Naive thymus-derived CD8-positive, alpha-beta T cell (primary cell): Measurements from ENCODE around the gene AGK. TPM values are rescaled to one million over a fixed set of nuclear protein-coding genes. Genes with fewer than 3 reads are reported as not detected.
"Not testable (repeated sequence)": the region's sequence is repeated elsewhere in the genome, so short reads cannot be mapped to it uniquely, and the experiment has no call there.

Experiments used
- ATAC-seq, 2 donors: fragments of 150-1000 bp; cut with Tn5 transposase in 1 of 2; sonication (Bioruptor Pico), chemical (Tn5 transposase) in 1 of 2; 1 replicate in 1 of 2; 2 replicates in 1 of 2; pipeline ENCODE4 v1.10.0; 2021; ENCODE audit warnings: mild to moderate bottlenecking in 2 of 2, moderate library complexity in 2 of 2
- POLR2A ChIA-PET: fragments of 350-600 bp; sonication (Branson Sonifier 250); formaldehyde crosslinking; loops from one replicate; lab custom pipeline; 2021; ENCODE audit warnings: antibody characterized with exemption; lab: Charles Lee
- DNase-seq, 10 donors: peaks; one replicate each; pipeline versions ENCODE4 v3.0.0 to v3.0.0-alpha.2; 2020 to 2022
- H3K27ac Mint-ChIP-seq, 10 donors: one replicate each; pipeline ENCODE4 v1.8.0; 2020 to 2022; ENCODE audit warnings: mild to moderate bottlenecking in 10 of 10, mixed read lengths in 10 of 10, moderate library complexity in 4 of 10, inconsistent platforms in 1 of 10
- H3K27me3 Mint-ChIP-seq, 5 donors: one replicate each; pipeline ENCODE4 v1.8.0; 2021 to 2022; ENCODE audit warnings: mixed read lengths in 5 of 5
- H3K36me3 Mint-ChIP-seq, 3 donors: one replicate each; pipeline ENCODE4 v1.8.0; 2020 to 2022; ENCODE audit warnings: mixed read lengths in 3 of 3, mild to moderate bottlenecking in 2 of 3, inconsistent platforms in 1 of 3
- H3K4me1 Mint-ChIP-seq, 4 donors: one replicate each; pipeline ENCODE4 v1.8.0; 2021 to 2022; ENCODE audit warnings: mixed read lengths in 4 of 4
- H3K4me3 Mint-ChIP-seq, 10 donors: one replicate each; pipeline ENCODE4 v1.8.0; 2020 to 2022; ENCODE audit warnings: mild to moderate bottlenecking in 10 of 10, mixed read lengths in 10 of 10, moderate library complexity in 6 of 10, inconsistent platforms in 1 of 10
- H3K9me3 Mint-ChIP-seq, 9 donors: one replicate each; pipeline ENCODE4 v1.8.0; 2020 to 2022; ENCODE audit warnings: mixed read lengths in 9 of 9, mild to moderate bottlenecking in 3 of 9, inconsistent platforms in 1 of 9, moderate library complexity in 1 of 9
- polyA plus RNA-seq, 3 donors: library from polyadenylated mRNA; unstranded; fragments of 300-500 nt; fragmentation: Illumina TruSeq; gene quantifications; one replicate each; pipeline ENCODE4 v1.2.3, GENCODE V29; 2021
- total RNA-seq, 8 experiments: library from RNA in 2 of 8; stranded (reverse) in 2 of 8; gene quantifications; one replicate each; pipeline ENCODE4 v1.2.3 and lab custom pipeline; 2021 to 2026

The AGK gene
- total and polyA plus RNA-seq, 5 experiments from 2014 or later = 23.3 to 29.3 (median 26.3) TPM

DNA sequence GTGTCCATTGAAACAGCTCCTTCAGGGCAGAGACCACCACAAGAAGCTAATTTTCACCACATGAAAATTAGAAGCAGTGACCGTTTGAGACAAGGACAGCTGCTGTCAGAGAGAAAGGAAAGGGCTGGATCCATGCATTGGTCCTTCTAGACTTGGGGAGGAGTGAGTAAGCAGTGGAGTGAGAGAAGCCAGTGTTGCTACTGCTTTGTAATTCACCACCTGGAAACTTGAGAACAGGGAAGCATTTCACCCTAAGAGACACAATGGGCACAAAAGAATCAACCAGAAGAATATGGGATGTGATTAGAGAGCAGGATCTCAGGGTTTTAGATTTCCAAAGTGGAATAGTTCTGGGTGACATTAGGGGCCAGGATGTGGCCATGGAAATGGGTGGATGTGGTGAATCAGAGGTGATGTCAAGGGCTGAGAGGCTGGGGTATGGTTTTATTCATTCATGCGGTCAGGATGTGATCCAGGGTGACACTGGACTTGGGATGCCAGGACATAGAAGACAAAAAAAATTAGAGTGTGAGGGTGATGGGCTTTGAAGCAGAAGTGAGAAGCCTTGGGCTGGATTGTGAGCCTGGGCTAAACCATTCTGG, 89.1 kb downstream of the AGK start:
- Mint-ChIP-seq H3K27ac (peak overlapping the region in 5 of 10 donors; percentile 31 to 68 (median 54)), H3K9me3 (no peaks in the 10 kb centered on the region), H3K36me3 (peaks cover 0 to 50% (median 6%) of the 10 kb centered on the region in 3 donors), H3K4me3 (no peak overlapping the region), H3K4me1 (peaks cover 0 to 5% (median 0%) of the 10 kb centered on the region in 4 donors), H3K27me3 (no peaks in the 10 kb centered on the region)
- POLR2A ChIA-PET = no interaction called here
- ATAC-seq (no peak), DNase-seq (no peak)

DNA sequence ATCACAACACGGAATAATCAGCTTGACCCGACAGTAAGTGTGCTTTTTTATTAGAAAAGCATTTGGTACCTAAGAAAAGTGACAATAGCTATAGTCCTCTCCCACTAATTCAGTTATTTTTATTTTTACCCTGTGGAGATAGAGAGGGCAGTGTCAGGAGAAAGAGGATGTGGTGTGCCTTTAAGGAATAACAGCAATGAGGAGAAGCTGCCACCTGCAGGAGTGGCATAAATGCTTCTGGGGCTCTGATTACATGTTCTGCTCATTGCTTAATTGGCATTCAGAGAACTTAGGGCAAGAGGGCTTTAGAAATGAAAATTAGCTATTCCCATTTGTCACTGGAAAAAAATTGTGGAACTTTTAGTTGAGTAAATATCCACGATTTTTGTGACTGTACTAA, 90.7 kb downstream of the AGK start:
- H3K36me3 Mint-ChIP-seq = peaks cover 0 to 44% (median 3%) of the 10 kb centered on the region in 3 donors
- POLR2A ChIA-PET = no interaction called here

DNA sequence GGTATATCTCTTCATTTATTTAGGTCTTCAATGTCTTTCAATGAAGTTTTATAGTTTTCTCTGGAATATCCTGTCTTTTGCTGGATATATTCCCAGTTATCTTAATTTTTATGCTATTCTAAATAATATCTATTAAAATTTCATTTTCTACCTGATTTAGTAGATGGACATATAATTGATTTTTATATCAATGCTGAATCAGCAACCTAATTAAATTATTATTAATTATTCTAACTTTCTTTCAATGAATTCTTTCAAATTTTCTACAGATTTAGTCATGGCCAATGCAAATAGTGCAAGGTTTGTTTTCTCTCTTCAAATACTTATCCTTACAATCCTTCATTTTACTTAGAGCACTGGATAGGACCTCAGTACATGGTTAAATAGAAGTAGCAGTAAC, 94.0 kb downstream of the AGK start:
- Mint-ChIP-seq H3K27ac (no peak overlapping the region), H3K4me1 (peaks cover 0 to 3% (median 0%) of the 10 kb centered on the region in 4 donors), H3K36me3 (peaks cover 0 to 44% (median under 1%) of the 10 kb centered on the region in 3 donors), H3K4me3 (no peak overlapping the region), H3K9me3 (no peaks in the 10 kb centered on the region), H3K27me3 (no peaks in the 10 kb centered on the region)
- ATAC-seq (no peak), DNase-seq (no peak)
- POLR2A ChIA-PET = no interaction called here

More for the DNA sequence above, 90.7 kb downstream of the AGK start:
- H3K4me1 Mint-ChIP-seq = peaks cover 0 to 8% (median 0%) of the 10 kb centered on the region in 4 donors
- no peaks in the 10 kb centered on the region for H3K9me3 Mint-ChIP-seq
- no peak for DNase-seq
- no peaks in the 10 kb centered on the region for H3K27me3 Mint-ChIP-seq
- no peak for ATAC-seq
- peak overlapping the region in 1 of 10 donors; percentile 40 for H3K27ac Mint-ChIP-seq
- H3K4me3 Mint-ChIP-seq = no peak overlapping the region

- no peaks in the 10 kb centered on the region for H3K9me3 Mint-ChIP-seq
- H3K4me1 Mint-ChIP-seq = peaks cover 0 to 3% (median 0%) of the 10 kb centered on the region in 4 donors
- H3K27me3 Mint-ChIP-seq = no peaks in the 10 kb centered on the region
Measured at GRCh38 chr7:141646826-141647480, 95.7 kb downstream of the AGK start.

DNA sequence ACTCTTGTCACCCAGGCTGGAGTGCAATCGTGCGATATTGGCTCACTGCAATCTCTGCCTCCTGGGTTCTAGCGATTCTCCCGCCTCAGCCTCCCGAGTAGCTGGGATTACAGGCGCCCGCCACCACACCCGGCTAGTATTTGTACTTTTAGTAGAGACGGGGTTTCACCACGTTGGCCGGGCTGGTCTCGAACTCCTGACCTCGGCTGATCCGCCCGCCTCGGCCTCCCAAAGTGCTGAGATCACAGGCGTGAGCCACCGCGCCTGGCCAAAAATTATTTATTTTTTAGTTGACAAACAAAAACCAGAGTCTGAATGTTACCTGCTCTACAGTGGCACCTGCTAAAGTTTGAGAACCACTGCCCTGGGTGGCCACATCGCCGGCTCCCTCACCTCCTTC, 96.5 kb downstream of the AGK start:
- H3K4me3 Mint-ChIP-seq, H3K27me3 Mint-ChIP-seq, H3K9me3 Mint-ChIP-seq, ATAC-seq, H3K4me1 Mint-ChIP-seq, POLR2A ChIA-PET, DNase-seq: not testable (repeated sequence)
- H3K36me3 Mint-ChIP-seq = peaks cover 0 to 24% (median 0%) of the 10 kb centered on the region in 3 donors
- peak overlapping the region in 6 of 10 donors; percentile 32 to 91 (median 64) for H3K27ac Mint-ChIP-seq

More at GRCh38 chr7:141646826-141647480, 95.7 kb downstream of the AGK start:
- ATAC-seq (no peak), DNase-seq (no peak)
- Mint-ChIP-seq H3K27ac (peak overlapping the region in 9 of 10 donors; percentile 47 to 91 (median 66)), H3K36me3 (peaks cover 0 to 29% (median 0%) of the 10 kb centered on the region in 3 donors), H3K4me3 (no peak overlapping the region)
- POLR2A ChIA-PET = no interaction called here

DNA sequence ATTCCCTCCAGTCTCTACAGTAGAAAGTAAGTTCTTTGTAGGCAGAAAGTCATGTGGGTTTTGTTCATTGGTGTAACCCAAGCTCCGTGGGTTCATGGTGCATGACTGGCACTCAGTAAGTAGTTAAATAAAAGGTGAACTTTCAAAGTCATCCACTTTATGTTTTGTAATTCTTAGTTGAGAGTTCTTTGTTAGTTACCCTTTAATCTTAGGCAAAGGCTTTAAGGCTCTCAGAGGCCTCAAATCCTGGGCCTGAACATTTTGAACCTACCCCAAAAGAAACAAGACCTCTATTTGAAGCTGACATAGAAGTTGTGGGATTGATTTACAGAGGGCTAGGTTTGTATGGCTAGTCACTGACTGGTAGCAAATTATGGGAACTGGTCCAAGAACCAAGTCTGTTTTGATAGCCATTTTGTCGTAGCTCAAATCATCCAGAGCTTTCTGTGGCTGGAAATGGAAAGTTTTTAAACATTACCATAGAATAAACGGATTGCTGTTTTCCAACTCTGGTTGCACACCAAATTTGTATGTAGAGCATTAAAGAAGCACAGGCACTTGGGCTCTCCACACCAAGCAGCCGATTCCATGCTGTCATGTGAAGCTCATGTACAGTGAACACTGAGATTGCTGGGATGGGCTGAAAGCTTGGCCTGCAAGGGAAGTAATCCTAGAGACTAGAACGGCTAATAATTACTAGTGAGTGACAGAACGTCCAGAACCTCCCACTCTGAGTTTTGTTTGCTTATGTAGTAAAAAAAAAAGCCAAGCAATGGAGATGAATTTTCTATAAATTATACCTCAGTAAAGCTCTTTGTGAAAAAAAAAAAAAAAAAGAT, 97.3 kb downstream of the AGK start:
- no peak for ATAC-seq
- no peak for DNase-seq
- Mint-ChIP-seq H3K4me1 (peaks cover 0 to 3% (median 0%) of the 10 kb centered on the region in 4 donors), H3K9me3 (no peaks in the 10 kb centered on the region), H3K36me3 (peaks cover 0 to 25% (median 0%) of the 10 kb centered on the region in 3 donors), H3K27ac (peak overlapping the region in 9 of 10 donors; percentile 32 to 91 (median 55)), H3K4me3 (no peak overlapping the region), H3K27me3 (no peaks in the 10 kb centered on the region)
- POLR2A ChIA-PET = interaction anchor here (0.6 kb wide), 1 partner anchor 66 kb away, joined by 3 read pairs; no protein-coding TSS in a partner anchor

- POLR2A ChIA-PET = interaction anchor here (0.6 kb wide), 1 partner anchor 65 kb away, joined by 3 read pairs; no protein-coding TSS in a partner anchor
- Mint-ChIP-seq H3K4me3 (no peak overlapping the region), H3K4me1 (peaks cover under 1 to 3% (median 1%) of the 10 kb centered on the region in 4 donors), H3K27ac (peak overlapping the region in 8 of 10 donors; percentile 17 to 90 (median 68)), H3K27me3 (no peaks in the 10 kb centered on the region), H3K36me3 (peaks cover 0 to 21% (median 0%) of the 10 kb centered on the region in 3 donors), H3K9me3 (no peaks in the 10 kb centered on the region)
- ATAC-seq (no peak), DNase-seq (no peak)
Measured at GRCh38 chr7:141649137-141649864, 98.1 kb downstream of the AGK start.

DNA sequence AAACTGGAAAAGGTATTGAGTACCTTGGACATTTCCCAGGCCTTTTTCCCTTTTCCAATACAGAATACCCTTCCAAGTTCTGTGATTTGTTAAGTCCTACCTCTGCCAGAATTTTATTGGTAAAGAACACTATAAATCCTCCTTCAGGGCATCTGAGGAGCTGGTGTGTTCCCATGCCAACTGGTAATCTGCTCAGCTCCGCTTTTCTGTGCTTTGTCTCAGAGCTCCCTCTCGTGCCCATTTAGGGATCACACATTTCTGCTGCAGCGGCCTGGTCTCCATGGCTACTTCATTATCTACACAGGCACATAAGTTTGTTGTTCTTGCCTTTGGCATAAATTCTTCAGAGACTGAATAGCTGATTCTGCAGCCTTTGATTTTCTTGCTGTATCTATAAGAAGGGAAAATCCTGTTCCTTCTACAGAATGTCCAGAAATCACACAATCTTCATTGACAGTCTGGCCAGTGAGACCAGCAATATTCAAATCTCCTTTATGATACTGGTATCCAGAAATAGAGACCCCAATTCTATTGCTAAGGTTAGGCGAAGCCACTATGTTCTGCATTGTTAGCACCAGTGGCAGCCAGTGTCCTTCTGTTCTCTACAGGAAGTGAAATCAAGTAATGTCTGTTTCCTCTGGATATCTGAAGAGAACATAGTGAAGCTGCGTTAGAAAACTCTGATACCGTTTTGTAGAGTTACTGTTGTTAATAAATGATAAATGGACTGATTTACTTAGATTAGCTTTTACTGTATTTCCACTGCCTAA, 98.8 kb downstream of the AGK start:
- Mint-ChIP-seq H3K36me3 (peaks cover 0 to 26% (median 0%) of the 10 kb centered on the region in 3 donors), H3K4me1 (peaks cover 6 to 8% (median 6%) of the 10 kb centered on the region in 4 donors), H3K4me3 (no peak overlapping the region), H3K27ac (peak overlapping the region in 8 of 10 donors; percentile 0 to 90 (median 69)), H3K27me3 (no peaks in the 10 kb centered on the region), H3K9me3 (no peaks in the 10 kb centered on the region)
- POLR2A ChIA-PET = no interaction called here
- ATAC-seq (peak in 1 of 2 donors; percentile 35), DNase-seq (peak in 2 of 10 donors; percentile 10 to 13)

DNA sequence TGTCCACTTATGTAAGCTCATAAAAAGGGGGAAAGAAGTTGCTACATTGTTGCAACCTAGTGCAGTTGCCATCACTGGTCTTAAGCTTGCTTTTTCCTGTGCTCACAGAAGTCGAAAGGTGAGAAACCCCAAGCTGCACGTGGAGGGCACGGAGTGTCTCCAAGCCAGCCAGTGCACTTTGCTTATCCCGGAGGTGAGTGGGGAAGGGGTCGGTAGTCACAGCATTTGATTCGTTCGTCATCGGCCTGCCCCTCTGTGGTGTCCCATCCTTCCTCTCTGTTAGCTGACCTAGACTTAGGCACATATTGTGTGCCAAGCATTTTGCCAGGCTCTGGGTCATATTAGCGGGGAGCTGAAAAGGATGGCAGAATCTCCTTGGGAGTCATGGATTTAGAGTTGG, 100.2 kb downstream of the AGK start:
- no peak for ATAC-seq
- Mint-ChIP-seq H3K36me3 (peaks cover 0 to 34% (median 0%) of the 10 kb centered on the region in 3 donors), H3K4me1 (peaks cover 4 to 8% (median 6%) of the 10 kb centered on the region in 4 donors), H3K9me3 (no peaks in the 10 kb centered on the region), H3K4me3 (no peak overlapping the region), H3K27me3 (no peaks in the 10 kb centered on the region), H3K27ac (peak overlapping the region in 4 of 10 donors; percentile 5 to 78 (median 23))
- POLR2A ChIA-PET = interaction anchor here (0.5 kb wide), 1 partner anchor 49 kb away, joined by 4 read pairs; no protein-coding TSS in a partner anchor
- DNase-seq = no peak

DNA sequence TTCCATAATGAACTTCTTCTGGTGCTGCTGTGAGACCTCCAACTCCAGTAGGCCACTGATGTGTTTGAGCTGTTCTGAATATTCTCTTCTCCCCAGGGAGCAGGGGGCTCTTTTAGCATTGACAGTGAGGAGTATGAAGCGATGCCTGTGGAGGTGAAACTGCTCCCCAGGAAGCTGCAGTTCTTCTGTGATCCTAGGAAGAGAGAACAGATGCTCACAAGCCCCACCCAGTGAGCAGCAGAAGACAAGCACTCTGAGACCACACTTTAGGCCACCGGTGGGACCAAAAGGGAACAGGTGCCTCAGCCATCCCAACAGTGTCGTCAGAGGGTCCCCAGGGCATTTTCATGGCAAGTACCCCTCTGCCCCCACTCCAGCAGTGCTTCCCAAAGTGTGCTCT, 101.5 kb downstream of the AGK start:
- no peaks in the 10 kb centered on the region for H3K27me3 Mint-ChIP-seq
- DNase-seq = no peak
- H3K27ac Mint-ChIP-seq = peak overlapping the region in 3 of 10 donors; percentile 11 to 50 (median 29)
- POLR2A ChIA-PET = interaction anchor here (3.4 kb wide), 1 partner anchor 85 kb away, joined by 16 read pairs; the partner anchor contains the start of gene SSBP1
- H3K4me1 Mint-ChIP-seq = peaks cover 4 to 8% (median 6%) of the 10 kb centered on the region in 4 donors
- H3K4me3 Mint-ChIP-seq = no peak overlapping the region
- no peak for ATAC-seq
- no peaks in the 10 kb centered on the region for H3K9me3 Mint-ChIP-seq
- H3K36me3 Mint-ChIP-seq = peaks cover 0 to 46% (median 0%) of the 10 kb centered on the region in 3 donors

DNA sequence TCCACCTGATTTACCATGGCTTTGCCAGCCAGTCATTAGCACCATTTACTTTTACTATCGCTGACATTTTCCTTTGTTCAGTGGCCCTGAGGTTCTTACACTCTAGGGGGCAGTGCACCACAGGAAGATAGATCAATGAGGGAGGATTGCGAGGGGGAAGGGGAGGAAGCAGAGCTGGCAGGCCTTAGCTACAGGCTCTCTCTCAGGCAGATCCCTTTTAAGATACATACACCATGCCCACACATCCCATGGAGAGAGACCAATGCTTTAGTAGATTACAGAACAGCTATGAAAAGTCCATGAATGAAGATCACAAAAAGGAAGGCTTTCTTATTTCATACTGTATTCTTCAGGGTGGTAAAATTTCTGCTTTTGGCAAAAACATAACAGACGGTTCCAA, 103.3 kb downstream of the AGK start:
- Mint-ChIP-seq H3K36me3 (peaks cover 0 to 47% (median 0%) of the 10 kb centered on the region in 3 donors), H3K27ac (peak overlapping the region in 9 of 10 donors; percentile 44 to 83 (median 71)), H3K4me3 (no peak overlapping the region), H3K9me3 (no peaks in the 10 kb centered on the region), H3K27me3 (no peaks in the 10 kb centered on the region), H3K4me1 (peaks cover 4 to 8% (median 6%) of the 10 kb centered on the region in 4 donors)
- peak; percentile 22 to 83 (median 62) for DNase-seq
- POLR2A ChIA-PET = interaction anchor here (0.7 to 3.4 kb wide), 3 partner anchors 49 to 83 kb away, joined by 3 to 16 read pairs (median 10); partner anchors contain the start of gene SSBP1
- peak; percentile 97 for ATAC-seq
